NB4 (cell line): ENCODE data around the gene NTPCR.

Experiments used
- TF ChIP-seq, protein P1 (sequence below): IDR thresholded peaks from one replicate; pipeline ENCODE4 v1.5.1; 2012; ENCODE audit warnings: low read depth, low read length
- TF ChIP-seq, protein P2 (sequence below): IDR thresholded peaks from 2 replicates; pipeline ENCODE4 v1.6.1; 2011; ENCODE audit warnings: low read depth, low read length

DNA sequence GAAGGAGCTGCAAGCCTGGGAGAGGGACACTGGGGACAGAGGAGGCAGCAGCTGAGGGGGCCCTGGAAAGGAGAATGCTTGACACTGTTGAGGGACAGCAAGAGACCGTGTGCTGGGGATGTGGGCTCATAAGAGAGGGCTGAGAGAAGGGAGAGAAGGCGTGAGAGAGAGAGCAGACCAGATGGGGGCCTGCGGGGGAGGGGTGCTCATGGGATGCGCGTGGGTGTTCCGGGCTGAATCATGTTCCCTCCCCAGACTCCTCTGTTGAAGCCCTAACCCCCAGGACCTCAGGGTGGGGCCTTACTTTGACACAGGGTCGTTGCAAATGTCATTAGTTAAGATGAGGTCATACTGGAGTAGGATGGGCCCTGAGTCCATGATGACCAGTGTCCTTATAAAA lies 40.8 kb downstream of the NTPCR start:
- TF ChIP-seq, protein P1, sequence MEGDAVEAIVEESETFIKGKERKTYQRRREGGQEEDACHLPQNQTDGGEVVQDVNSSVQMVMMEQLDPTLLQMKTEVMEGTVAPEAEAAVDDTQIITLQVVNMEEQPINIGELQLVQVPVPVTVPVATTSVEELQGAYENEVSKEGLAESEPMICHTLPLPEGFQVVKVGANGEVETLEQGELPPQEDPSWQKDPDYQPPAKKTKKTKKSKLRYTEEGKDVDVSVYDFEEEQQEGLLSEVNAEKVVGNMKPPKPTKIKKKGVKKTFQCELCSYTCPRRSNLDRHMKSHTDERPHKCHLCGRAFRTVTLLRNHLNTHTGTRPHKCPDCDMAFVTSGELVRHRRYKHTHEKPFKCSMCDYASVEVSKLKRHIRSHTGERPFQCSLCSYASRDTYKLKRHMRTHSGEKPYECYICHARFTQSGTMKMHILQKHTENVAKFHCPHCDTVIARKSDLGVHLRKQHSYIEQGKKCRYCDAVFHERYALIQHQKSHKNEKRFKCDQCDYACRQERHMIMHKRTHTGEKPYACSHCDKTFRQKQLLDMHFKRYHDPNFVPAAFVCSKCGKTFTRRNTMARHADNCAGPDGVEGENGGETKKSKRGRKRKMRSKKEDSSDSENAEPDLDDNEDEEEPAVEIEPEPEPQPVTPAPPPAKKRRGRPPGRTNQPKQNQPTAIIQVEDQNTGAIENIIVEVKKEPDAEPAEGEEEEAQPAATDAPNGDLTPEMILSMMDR: no peak
- TF ChIP-seq, protein P2, sequence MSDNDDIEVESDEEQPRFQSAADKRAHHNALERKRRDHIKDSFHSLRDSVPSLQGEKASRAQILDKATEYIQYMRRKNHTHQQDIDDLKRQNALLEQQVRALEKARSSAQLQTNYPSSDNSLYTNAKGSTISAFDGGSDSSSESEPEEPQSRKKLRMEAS: no peak
